Measurements from ENCODE around the gene TPCN1.

TPCN1 gene

GRCh38 chr12:113273053-113273725, 51.9 kb downstream of the TPCN1 start:
- no peak for DNase-seq (ENCODE audit: low read depth)
- TF ChIP-seq CTCF (IDR thresholded peaks at IDR 0.05; ENCODE audit: low read depth, low read length, missing control alignments), result no peak
- H3K4me3 ChIP-seq (ENCODE audit: low read depth, low read length), result no peak overlapping the region

- TF ChIP-seq CTCF (IDR thresholded peaks at IDR 0.05; ENCODE audit: low read depth, low read length, missing control alignments), result no peak
- no peak for DNase-seq (ENCODE audit: low read depth)
- H3K4me3 ChIP-seq (ENCODE audit: low read depth, low read length), result no peak overlapping the region
These were observed 53.6 kb downstream of the TPCN1 start for GRCh38 chr12:113274848-113275247.

- no peak for DNase-seq (ENCODE audit: low read depth)
- H3K4me3 ChIP-seq (ENCODE audit: low read depth, low read length), result no peak overlapping the region
- TF ChIP-seq CTCF (IDR thresholded peaks at IDR 0.05; ENCODE audit: low read depth, low read length, missing control alignments), result no peak
These were observed 55.0 kb downstream of the TPCN1 start for GRCh38 chr12:113276306-113276705.

GRCh38 chr12:113276946-113277500, 55.8 kb downstream of the TPCN1 start:
- H3K4me3 ChIP-seq (ENCODE audit: low read depth, low read length), result no peak overlapping the region
- no peak for TF ChIP-seq CTCF (IDR thresholded peaks at IDR 0.05; ENCODE audit: low read depth, low read length, missing control alignments)
- DNase-seq (ENCODE audit: low read depth), result no peak

- TF ChIP-seq CTCF (IDR thresholded peaks at IDR 0.05; ENCODE audit: low read depth, low read length, missing control alignments), result no peak
- no peak for DNase-seq (ENCODE audit: low read depth)
- no peak overlapping the region for H3K4me3 ChIP-seq (ENCODE audit: low read depth, low read length)
These were observed 56.2 kb downstream of the TPCN1 start for GRCh38 chr12:113277511-113277910.

- no peak for TF ChIP-seq CTCF (IDR thresholded peaks at IDR 0.05; ENCODE audit: low read depth, low read length, missing control alignments)
- H3K4me3 ChIP-seq (ENCODE audit: low read depth, low read length), result no peak overlapping the region
- DNase-seq (ENCODE audit: low read depth), result no peak
These were observed 56.9 kb downstream of the TPCN1 start for GRCh38 chr12:113278141-113278540.

GRCh38 chr12:113278633-113279032, 57.4 kb downstream of the TPCN1 start:
- DNase-seq (ENCODE audit: low read depth), result no peak
- H3K4me3 ChIP-seq (ENCODE audit: low read depth, low read length), result no peak overlapping the region
- no peak for TF ChIP-seq CTCF (IDR thresholded peaks at IDR 0.05; ENCODE audit: low read depth, low read length, missing control alignments)

Data from GM12864 (cell line).